Measurements from ENCODE around the gene GZF1.
A peak's percentile ranks its signal among the peaks of the same experiment; 100 is the strongest.

The GZF1 gene

GRCh38 chr20:23361476-23362391, at the start of gene GZF1:
GZF1 (plus strand) TSS chr20:23362182; CDS start chr20:23364384, 2,202 bp downstream.
- DNase-seq (ENCODE audit: low read depth in 2 of 2): peak; percentile 94 to 98

- DNase-seq (ENCODE audit: low read depth in 2 of 2): no peak
These were observed 48.7 kb upstream of the GZF1 start for GRCh38 chr20:23313271-23313670.

- DNase-seq (ENCODE audit: low read depth in 2 of 2): no peak
These were observed 47.3 kb upstream of the GZF1 start for GRCh38 chr20:23314699-23315098.

GRCh38 chr20:23315099-23315498, 46.9 kb upstream of the GZF1 start:
- no peak for DNase-seq (ENCODE audit: low read depth in 2 of 2)

GRCh38 chr20:23316626-23317025, 45.4 kb upstream of the GZF1 start:
- DNase-seq (ENCODE audit: low read depth in 2 of 2): no peak

GRCh38 chr20:23317081-23317480, 44.9 kb upstream of the GZF1 start:
- DNase-seq (ENCODE audit: low read depth in 2 of 2): no peak

GRCh38 chr20:23318347-23318746, 43.6 kb upstream of the GZF1 start:
- DNase-seq (ENCODE audit: low read depth in 2 of 2): no peak

GRCh38 chr20:23320317-23320716, 41.7 kb upstream of the GZF1 start:
- no peak for DNase-seq (ENCODE audit: low read depth in 2 of 2)

- no peak for DNase-seq (ENCODE audit: low read depth in 2 of 2)
These were observed 36.9 kb upstream of the GZF1 start for GRCh38 chr20:23325107-23325506.

GRCh38 chr20:23326774-23327173, 35.2 kb upstream of the GZF1 start:
- DNase-seq (ENCODE audit: low read depth in 2 of 2): no peak

- DNase-seq (ENCODE audit: low read depth in 2 of 2): no peak
These were observed 34.2 kb upstream of the GZF1 start for GRCh38 chr20:23327617-23328333.

- no peak for DNase-seq (ENCODE audit: low read depth in 2 of 2)
These were observed 30.3 kb upstream of the GZF1 start for GRCh38 chr20:23331450-23332350.

- no peak for DNase-seq (ENCODE audit: low read depth in 2 of 2)
These were observed 29.5 kb upstream of the GZF1 start for GRCh38 chr20:23332467-23332866.

GRCh38 chr20:23334111-23334510, 27.9 kb upstream of the GZF1 start:
- no peak for DNase-seq (ENCODE audit: low read depth in 2 of 2)

- no peak for DNase-seq (ENCODE audit: low read depth in 2 of 2)
These were observed 26.5 kb upstream of the GZF1 start for GRCh38 chr20:23335521-23335920.

- DNase-seq (ENCODE audit: low read depth in 2 of 2): no peak
These were observed 25.5 kb upstream of the GZF1 start for GRCh38 chr20:23336476-23336875.

GRCh38 chr20:23337312-23337711, 24.7 kb upstream of the GZF1 start:
- no peak for DNase-seq (ENCODE audit: low read depth in 2 of 2)

GRCh38 chr20:23339986-23340385, 22.0 kb upstream of the GZF1 start:
- no peak for DNase-seq (ENCODE audit: low read depth in 2 of 2)

GRCh38 chr20:23340524-23340923, 21.5 kb upstream of the GZF1 start:
- no peak for DNase-seq (ENCODE audit: low read depth in 2 of 2)

- DNase-seq (ENCODE audit: low read depth in 2 of 2): no peak
These were observed 20.9 kb upstream of the GZF1 start for GRCh38 chr20:23341073-23341472.

- DNase-seq (ENCODE audit: low read depth in 2 of 2): no peak
These were observed 18.4 kb upstream of the GZF1 start for GRCh38 chr20:23343590-23343989.

- no peak for DNase-seq (ENCODE audit: low read depth in 2 of 2)
These were observed 17.6 kb upstream of the GZF1 start for GRCh38 chr20:23344336-23344735.
